DLD1 (cell line): Measurements from ENCODE around the gene PPP2R5D.

Experiments used
- in situ Hi-C: cut with HindIII; loops from 2 replicates; pipeline ENCODE4 v1.10.0; 2017; ENCODE audit warnings: low sequenced_read_pairs

PPP2R5D gene

DNA sequence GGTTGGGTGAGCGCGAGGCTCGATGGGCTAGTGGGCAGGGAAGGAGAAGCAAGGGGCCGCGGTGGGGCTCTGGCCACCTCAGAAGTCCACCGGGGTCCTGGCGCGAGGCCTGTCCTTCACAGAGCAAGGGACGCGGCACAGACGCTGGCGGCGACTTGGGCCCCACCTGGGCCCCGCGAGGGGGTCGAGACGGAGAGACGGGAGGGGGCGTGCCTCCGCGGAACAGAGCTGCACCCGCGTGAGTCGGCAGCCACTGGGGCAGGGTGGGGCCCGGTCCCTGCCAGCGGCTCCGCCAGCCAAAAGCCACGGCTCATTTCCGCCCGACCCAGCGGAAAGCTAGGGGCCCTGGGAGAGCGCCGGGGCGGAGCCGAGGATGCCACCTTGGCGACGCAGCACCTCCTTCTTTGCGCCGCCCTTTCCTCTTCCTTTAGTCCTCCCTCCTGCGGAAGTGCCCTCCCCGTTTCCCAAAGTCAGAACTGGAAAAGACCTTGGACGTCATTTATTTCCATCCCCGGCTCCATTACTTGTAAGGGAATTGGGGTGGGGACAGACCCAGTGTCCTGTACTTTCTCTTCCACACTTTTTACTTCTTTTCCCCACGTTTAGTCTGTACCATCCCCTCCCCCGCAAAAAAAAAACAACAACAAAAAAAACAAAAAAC lies 69.3 kb downstream of the PPP2R5D start, which contains the start of gene CUL7:
Gene CUL7, minus strand, starts transcription at position 307 of the 661 bp plus-strand sequence. CDS start 1,063 bp downstream, outside the sequence.
- in situ Hi-C loops = no loop called here

DNA sequence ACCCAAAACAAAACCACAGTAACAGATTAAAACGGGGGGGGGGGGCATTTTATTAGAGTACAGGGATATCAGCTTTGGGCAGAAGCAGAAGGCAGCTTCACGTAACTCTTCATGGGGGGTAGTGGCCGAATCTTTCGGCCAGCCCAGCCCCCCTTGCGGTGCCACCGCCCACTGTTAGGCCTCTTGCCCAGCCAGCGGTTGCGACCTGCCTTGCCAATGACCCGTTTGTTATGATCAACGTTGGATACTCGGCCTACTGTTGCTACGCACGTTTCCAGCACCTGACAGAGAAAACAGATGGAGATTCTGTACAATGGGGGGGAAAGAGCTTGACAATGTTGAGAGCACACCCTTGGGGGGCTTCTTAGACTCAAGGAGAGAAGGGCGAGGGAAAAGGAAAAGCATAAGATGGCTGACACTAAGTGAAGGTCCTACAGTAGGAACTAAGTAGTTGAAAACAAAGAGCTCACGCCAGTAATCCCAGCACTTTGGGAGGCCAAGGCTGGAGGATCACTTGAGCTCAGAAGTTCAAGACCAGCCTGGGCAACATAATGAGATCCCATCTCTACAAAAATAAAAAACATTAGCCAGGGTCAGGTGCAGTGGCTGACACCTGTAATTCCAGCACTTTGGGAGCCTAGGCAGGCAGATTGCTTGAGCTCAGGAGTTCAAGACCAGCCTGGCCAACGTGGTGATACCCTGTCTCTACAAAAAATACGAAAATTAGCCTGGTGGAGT lies 70.0 kb downstream of the PPP2R5D start:
- in situ Hi-C loops = no loop called here

- in situ Hi-C loops = no loop called here
Measured at GRCh38 chr6:43055966-43056365, 71.6 kb downstream of the PPP2R5D start.

- in situ Hi-C loops = no loop called here
Measured at GRCh38 chr6:43058531-43058930, 74.2 kb downstream of the PPP2R5D start.

DNA sequence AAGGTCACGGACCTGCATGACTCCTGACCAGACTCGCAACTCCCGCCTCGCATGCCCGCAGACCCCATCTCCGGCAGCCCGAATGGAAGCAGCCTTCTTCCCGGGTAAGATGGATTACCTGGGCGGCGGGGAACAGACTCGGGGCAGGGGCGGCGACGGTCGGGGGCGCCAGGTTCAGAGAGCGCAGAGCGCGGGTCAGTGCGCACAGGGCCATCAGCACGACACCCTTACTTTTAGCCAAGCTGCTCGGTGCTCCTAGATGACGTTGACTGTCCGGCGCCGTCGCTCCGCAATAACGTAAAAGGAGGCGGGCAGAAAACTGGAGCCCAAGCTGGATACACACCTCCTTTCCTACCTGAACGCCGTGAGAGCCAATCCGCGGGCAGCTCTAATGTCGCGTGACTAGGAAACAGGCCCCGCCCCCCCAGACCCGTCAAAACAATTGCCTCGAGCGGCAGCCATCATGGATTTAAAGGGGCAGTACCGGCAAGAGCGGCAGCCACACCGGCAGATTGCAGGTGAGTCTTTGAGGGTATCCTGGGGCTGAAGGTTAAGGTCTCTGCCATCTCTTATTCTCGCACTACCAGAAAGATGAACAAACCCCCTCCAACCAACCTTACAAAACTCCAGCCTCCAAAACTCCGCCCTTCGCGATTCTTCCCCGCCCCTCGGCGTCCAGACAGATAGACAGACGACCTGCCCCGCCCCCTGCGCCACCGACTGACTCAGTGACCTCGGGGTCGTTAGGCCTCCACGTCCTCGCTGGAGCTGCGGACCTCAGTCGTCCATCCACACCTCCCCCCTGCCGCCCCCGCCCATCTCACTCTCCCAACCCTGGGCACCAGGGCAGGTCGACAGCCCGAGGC lies 75.0 kb downstream of the PPP2R5D start, which contains the start of the genes KLC4 and MRPL2:
Gene KLC4, plus strand, starts transcription at position 464 of the 866 bp plus-strand sequence. CDS start 1,705 bp downstream, outside the sequence.
Gene MRPL2, minus strand, starts transcription at position 267 of the 866 bp plus-strand sequence. Its CDS starts 53 bp downstream, at position 214.
- in situ Hi-C loops = no loop called here

DNA sequence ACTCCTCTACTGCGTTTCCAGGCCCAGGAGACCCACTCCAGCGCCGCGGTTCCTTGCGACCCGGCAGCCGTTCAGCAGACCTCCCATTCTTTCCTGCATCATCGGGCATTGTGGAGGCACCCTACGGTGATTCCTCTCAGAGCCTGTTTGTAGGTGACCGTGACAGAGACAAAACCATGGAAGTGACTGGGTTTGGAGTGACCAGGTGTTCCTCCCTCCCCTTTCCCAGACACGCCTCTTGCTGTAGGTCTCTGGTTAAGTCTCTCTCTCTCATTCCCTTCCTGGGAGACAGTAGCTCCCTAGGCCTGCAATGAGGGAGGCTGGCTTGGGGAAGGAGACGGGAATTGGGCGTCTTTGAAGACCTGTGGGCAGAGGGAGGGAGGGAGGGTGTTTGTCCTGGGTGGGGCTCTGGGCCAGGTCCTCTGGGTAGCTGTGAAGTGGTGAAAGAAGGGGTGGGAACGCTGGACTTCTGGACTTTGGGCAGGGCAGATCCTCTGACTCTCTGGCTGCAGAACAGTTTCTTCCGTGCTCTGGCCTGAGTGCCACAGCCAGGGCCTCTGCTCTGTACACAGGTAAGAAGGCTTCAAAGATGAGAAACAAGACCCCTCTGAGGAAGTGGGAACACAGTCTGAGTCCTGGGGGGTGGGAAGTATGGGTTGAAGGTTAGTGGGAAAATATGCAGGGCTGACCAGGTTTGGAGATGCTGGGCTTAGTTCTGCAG lies 75.8 kb downstream of the PPP2R5D start:
- in situ Hi-C loops = no loop called here

- in situ Hi-C loops = no loop called here
Measured at GRCh38 chr6:43060755-43061633, 76.6 kb downstream of the PPP2R5D start.

DNA sequence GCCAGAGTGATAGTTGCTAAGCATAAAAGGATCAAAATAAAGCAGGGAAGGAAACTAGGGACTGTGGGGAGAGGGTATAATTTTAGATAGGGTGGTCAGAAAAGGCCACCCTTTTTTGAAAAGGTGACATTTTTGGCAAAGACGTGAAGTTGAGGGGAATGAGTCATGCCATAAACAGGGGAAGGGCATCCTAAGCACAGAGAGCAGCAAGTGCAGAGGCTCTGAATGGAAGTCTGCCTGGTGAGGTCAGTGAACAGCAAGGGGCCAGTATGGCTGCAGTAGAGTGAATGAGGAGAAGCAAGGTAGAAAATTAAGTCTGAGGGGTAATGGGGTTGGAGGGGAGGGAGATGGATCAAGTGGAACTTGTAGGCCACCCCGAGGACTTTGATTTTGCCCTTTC lies 77.5 kb downstream of the PPP2R5D start:
- in situ Hi-C loops = no loop called here
